Panc1 (cell line): ENCODE data around the gene TMEM242. TPM values are rescaled to one million over a fixed set of nuclear protein-coding genes. Genes with fewer than 3 reads are reported as not detected.
"Not testable (repeated sequence)": the region's sequence is repeated elsewhere in the genome, so short reads cannot be mapped to it uniquely, and the experiment has no call there.

Source experiments
- ATAC-seq: fragments of 200-7000 bp; cut with Tn5 transposase; 2 replicates; pipeline ENCODE4 v1.9.1; 2020; ENCODE audit warnings: mild to moderate bottlenecking, moderate library complexity
- BruUV-seq: library from RNA; stranded (reverse); fragments of 400-500 nt; replicated peaks from 2 replicates; lab custom pipeline; 2021; lab: Mats Ljungman, UMichigan
- CTCF ChIA-PET: fragments of 300-600 bp; sonication (Branson Sonifier 250); formaldehyde crosslinking; loops from one replicate; lab custom pipeline; 2022; ENCODE audit warnings: antibody characterized with exemption; lab: Charles Lee
- POLR2A ChIA-PET: fragments of 300-600 bp; sonication (Branson Sonifier 250); formaldehyde crosslinking; loops from one replicate; lab custom pipeline; 2022; ENCODE audit warnings: antibody characterized with exemption; lab: Charles Lee
- DNase-seq: peaks from one replicate; pipeline ENCODE4 v3.0.0-alpha.2; 2010; ENCODE audit warnings: low read depth, low spot score
- H3K27ac ChIP-seq: 2 replicates; pipeline ENCODE4 v1.5.1; 2011; ENCODE audit warnings: mild to moderate bottlenecking, low read length, inconsistent platforms
- H3K27me3 ChIP-seq: fragments of 200-500 bp; sonication (Bioruptor generic); 2 replicates; pipeline ENCODE4 v1.6.0; 2014; ENCODE audit warnings: low read length, inconsistent platforms; ENCODE audit not compliant: control insufficient read depth, insufficient read depth
- H3K36me3 ChIP-seq: fragments of 200-500 bp; sonication (Bioruptor generic); 2 replicates; pipeline ENCODE4 v1.5.1; 2014; ENCODE audit warnings: inconsistent platforms, mild to moderate bottlenecking, low read length, moderate library complexity; ENCODE audit not compliant: control insufficient read depth, insufficient read depth
- H3K4me1 ChIP-seq: 2 replicates; pipeline ENCODE4 v1.5.1; 2011; ENCODE audit warnings: inconsistent platforms, mild to moderate bottlenecking, low read length, moderate library complexity; ENCODE audit not compliant: control insufficient read depth, insufficient read depth
- H3K4me3 ChIP-seq, 2 experiments: 2 replicates each; pipeline ENCODE4 v1.5.1; 2011 to 2012; ENCODE audit warnings: low read depth in 2 of 2, low read length in 2 of 2, mild to moderate bottlenecking in 2 of 2, inconsistent platforms in 1 of 2, moderate library complexity in 1 of 2
- H3K9me3 ChIP-seq: fragments of 200-500 bp; sonication (Bioruptor generic); 2 replicates; pipeline ENCODE4 v1.5.1; 2014; ENCODE audit warnings: low read depth, mild to moderate bottlenecking, inconsistent platforms, low read length, moderate library complexity; ENCODE audit not compliant: control insufficient read depth, insufficient read depth
- POLR2AphosphoS5 ChIP-seq: IDR thresholded peaks from 2 replicates; pipeline ENCODE4 v1.6.1; 2012; ENCODE audit warnings: mild to moderate bottlenecking, low read depth, low read length, moderate library complexity
- SIN3A ChIP-seq: IDR thresholded peaks from 2 replicates; pipeline ENCODE4 v1.6.1; 2012; ENCODE audit warnings: low read depth, mild to moderate bottlenecking, low read length, moderate library complexity, borderline replicate concordance; ENCODE audit not compliant: insufficient read depth
- TCF7L2 ChIP-seq: IDR thresholded peaks from 2 replicates; pipeline ENCODE4 v1.6.1; 2011; ENCODE audit warnings: mild to moderate bottlenecking, low read depth, low read length, inconsistent platforms
- in situ Hi-C: cut with HindIII; loops from 2 replicates; pipeline ENCODE4 v1.10.0; 2016; ENCODE audit warnings: low sequenced_read_pairs, low pct_unique_long_range_greater_than_20kb
- intact Hi-C: fragments of 100-400 bp; cut with micrococcal nuclease; formaldehyde crosslinking; loops from one replicate; pipeline ENCODE4 v1.10.0; 2022; ENCODE audit not compliant: unreplicated experiment
- total RNA-seq: library from RNA; stranded (reverse); gene quantifications from one replicate; pipeline ENCODE4 v1.2.1, GENCODE V29; 2021; ENCODE audit not compliant: unreplicated experiment
- TF ChIP-seq, protein P1 (sequence below), 2 experiments: IDR thresholded peaks; 2 replicates each; pipeline ENCODE4 v1.6.1; 2011 to 2012; ENCODE audit warnings: low read depth in 2 of 2, control low read depth in 1 of 2, low read length in 1 of 2, mild to moderate bottlenecking in 1 of 2, moderate library complexity in 1 of 2; ENCODE audit not compliant: insufficient read depth in 1 of 2
- TF ChIP-seq, protein P2 (sequence below): fragments of 450-650 bp; IDR thresholded peaks from 2 replicates; pipeline ENCODE4 v1.5.1; 2017; ENCODE audit warnings: mild to moderate bottlenecking

Gene TMEM242
- total RNA-seq, 1 experiment from 2014 or later: 6.8 TPM

DNA sequence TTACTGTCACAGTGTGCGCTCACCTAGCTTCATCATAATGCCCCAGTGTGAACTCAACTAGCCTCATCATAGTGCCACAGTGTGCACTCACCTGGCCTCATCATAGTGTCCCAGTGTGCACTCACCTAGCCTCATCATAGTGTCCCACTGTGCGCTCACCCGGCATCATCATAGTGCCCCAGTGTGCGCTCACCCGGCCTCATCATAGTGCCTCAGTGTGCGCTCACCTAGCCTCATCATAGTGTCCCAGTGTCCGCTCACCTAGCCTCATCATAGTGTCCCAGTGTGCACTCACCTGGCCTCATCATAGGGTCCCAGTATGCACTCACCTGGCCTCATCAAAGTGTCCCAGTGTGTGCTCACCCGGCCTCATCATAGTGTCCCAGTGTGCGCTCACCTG lies 10.6 kb downstream of the TMEM242 start:
- peaks cover 9% of the 10 kb centered on the region for H3K4me1 ChIP-seq
- in situ Hi-C loops (loop anchor here (25.0 kb wide), 1 partner anchor 350 kb away; no protein-coding TSS in a partner anchor), intact Hi-C loops (no loop called here)
- H3K36me3 ChIP-seq: no peaks in the 10 kb centered on the region; the same call in 1 of the 2 replicates
- ATAC-seq (no peak), DNase-seq (no peak)
- H3K27ac ChIP-seq: no peak overlapping the region
- H3K4me3 ChIP-seq: no peak overlapping the region
- CTCF ChIA-PET: no interaction called here
- no peaks in the 10 kb centered on the region for H3K9me3 ChIP-seq
- TF ChIP-seq, protein P1, sequence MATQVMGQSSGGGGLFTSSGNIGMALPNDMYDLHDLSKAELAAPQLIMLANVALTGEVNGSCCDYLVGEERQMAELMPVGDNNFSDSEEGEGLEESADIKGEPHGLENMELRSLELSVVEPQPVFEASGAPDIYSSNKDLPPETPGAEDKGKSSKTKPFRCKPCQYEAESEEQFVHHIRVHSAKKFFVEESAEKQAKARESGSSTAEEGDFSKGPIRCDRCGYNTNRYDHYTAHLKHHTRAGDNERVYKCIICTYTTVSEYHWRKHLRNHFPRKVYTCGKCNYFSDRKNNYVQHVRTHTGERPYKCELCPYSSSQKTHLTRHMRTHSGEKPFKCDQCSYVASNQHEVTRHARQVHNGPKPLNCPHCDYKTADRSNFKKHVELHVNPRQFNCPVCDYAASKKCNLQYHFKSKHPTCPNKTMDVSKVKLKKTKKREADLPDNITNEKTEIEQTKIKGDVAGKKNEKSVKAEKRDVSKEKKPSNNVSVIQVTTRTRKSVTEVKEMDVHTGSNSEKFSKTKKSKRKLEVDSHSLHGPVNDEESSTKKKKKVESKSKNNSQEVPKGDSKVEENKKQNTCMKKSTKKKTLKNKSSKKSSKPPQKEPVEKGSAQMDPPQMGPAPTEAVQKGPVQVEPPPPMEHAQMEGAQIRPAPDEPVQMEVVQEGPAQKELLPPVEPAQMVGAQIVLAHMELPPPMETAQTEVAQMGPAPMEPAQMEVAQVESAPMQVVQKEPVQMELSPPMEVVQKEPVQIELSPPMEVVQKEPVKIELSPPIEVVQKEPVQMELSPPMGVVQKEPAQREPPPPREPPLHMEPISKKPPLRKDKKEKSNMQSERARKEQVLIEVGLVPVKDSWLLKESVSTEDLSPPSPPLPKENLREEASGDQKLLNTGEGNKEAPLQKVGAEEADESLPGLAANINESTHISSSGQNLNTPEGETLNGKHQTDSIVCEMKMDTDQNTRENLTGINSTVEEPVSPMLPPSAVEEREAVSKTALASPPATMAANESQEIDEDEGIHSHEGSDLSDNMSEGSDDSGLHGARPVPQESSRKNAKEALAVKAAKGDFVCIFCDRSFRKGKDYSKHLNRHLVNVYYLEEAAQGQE (IDR thresholded peaks at IDR 0.05; ENCODE audit: insufficient read depth in 1 of 2, low read depth in 2 of 2, low read length in 1 of 2): no peak
- no peak for TF ChIP-seq SIN3A
- TF ChIP-seq POLR2AphosphoS5: no peak
- TF ChIP-seq TCF7L2: no peak
- TF ChIP-seq, protein P2, sequence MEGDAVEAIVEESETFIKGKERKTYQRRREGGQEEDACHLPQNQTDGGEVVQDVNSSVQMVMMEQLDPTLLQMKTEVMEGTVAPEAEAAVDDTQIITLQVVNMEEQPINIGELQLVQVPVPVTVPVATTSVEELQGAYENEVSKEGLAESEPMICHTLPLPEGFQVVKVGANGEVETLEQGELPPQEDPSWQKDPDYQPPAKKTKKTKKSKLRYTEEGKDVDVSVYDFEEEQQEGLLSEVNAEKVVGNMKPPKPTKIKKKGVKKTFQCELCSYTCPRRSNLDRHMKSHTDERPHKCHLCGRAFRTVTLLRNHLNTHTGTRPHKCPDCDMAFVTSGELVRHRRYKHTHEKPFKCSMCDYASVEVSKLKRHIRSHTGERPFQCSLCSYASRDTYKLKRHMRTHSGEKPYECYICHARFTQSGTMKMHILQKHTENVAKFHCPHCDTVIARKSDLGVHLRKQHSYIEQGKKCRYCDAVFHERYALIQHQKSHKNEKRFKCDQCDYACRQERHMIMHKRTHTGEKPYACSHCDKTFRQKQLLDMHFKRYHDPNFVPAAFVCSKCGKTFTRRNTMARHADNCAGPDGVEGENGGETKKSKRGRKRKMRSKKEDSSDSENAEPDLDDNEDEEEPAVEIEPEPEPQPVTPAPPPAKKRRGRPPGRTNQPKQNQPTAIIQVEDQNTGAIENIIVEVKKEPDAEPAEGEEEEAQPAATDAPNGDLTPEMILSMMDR: no peak
- BruUV-seq: no TSS peak
- POLR2A ChIA-PET: no interaction called here
- H3K27me3 ChIP-seq: no peaks in the 10 kb centered on the region

DNA sequence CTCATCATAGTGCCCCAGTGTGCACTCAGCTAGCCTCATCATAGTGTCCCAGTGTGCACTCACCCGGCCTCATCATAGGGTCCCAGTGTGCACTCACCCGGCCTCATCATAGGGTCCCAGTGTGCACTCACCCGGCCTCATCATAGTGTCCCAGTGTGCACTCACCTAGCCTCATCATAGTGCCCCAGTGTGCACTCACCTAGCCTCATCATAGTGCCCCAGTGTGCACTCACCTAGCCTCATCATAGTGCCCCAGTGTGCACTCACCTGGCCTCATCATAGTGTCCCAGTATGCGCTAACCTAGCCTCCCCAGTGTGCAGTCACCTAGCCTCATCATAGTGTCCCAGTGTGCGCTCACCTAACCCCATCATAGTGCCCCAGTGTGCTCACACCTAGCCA lies 12.6 kb downstream of the TMEM242 start:
- H3K27ac ChIP-seq, POLR2A ChIA-PET, H3K4me3 ChIP-seq, H3K4me1 ChIP-seq, H3K9me3 ChIP-seq, H3K27me3 ChIP-seq, DNase-seq, BruUV-seq, intact Hi-C loops, H3K36me3 ChIP-seq: not testable (repeated sequence)
- in situ Hi-C loops: loop anchor here (25.0 kb wide), 1 partner anchor 352 kb away; no protein-coding TSS in a partner anchor
- peak; percentile 52; the same call in 1 of the 2 replicates for ATAC-seq
- CTCF ChIA-PET: interaction anchor here (0.6 kb wide), 1 partner anchor 114 kb away, joined by 5 read pairs; no protein-coding TSS in a partner anchor

DNA sequence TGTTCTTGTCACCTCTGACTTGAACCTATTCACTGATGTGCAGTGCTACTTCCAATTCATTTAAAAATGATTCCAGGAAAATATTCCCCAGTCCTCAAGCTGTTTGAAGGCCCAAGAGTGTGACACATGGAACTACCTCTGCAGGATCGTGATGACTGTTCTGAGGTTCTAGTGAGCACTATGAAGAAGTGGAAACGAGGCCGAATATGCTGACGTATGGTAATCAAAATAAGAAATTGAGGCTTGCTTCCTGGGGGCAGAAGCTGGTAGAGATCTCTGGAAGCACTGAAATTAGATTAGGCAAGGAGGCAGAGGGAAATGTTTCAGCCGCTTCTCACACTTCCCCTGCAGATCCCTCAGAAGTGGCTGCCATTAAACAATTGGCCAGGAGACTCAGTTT lies 15.7 kb downstream of the TMEM242 start:
- no peak for TF ChIP-seq POLR2AphosphoS5
- no peak for TF ChIP-seq TCF7L2
- BruUV-seq: no TSS peak
- Histone ChIP-seq H3K4me3 (no peak overlapping the region), H3K9me3 (no peaks in the 10 kb centered on the region), H3K4me1 (no peaks in the 10 kb centered on the region), H3K27ac (no peak overlapping the region), H3K36me3 (no peaks in the 10 kb centered on the region), H3K27me3 (no peaks in the 10 kb centered on the region)
- ChIA-PET POLR2A (no interaction called here), CTCF (no interaction called here)
- ATAC-seq: no peak
- intact Hi-C loops: no loop called here
- in situ Hi-C loops: loop anchor here (25.0 kb wide), 1 partner anchor 355 kb away; no protein-coding TSS in a partner anchor
- no peak for DNase-seq
